Endothelial cell (in vitro differentiated cells): ENCODE data around the gene COQ9. TPM values are rescaled to one million over a fixed set of nuclear protein-coding genes. Genes with fewer than 3 reads are reported as not detected.
"Not testable (repeated sequence)": the region's sequence is repeated elsewhere in the genome, so short reads cannot be mapped to it uniquely, and the experiment has no call there.

Experiments
- DNase-seq: peaks from one replicate; pipeline ENCODE4 v3.0.0; 2021; ENCODE audit warnings: low spot score
- H3K27ac Mint-ChIP-seq: one replicate; pipeline ENCODE4 v1.8.0; 2021; ENCODE audit warnings: mixed read lengths, inconsistent platforms; ENCODE audit not compliant: unreplicated experiment
- H3K27me3 Mint-ChIP-seq: one replicate; pipeline ENCODE4 v1.8.0; 2021; ENCODE audit warnings: mild to moderate bottlenecking, moderate library complexity, mixed read lengths, inconsistent platforms; ENCODE audit not compliant: unreplicated experiment
- H3K36me3 Mint-ChIP-seq: one replicate; pipeline ENCODE4 v1.8.0; 2021; ENCODE audit warnings: mild to moderate bottlenecking, low read depth, mixed read lengths, inconsistent platforms; ENCODE audit not compliant: unreplicated experiment
- H3K4me1 Mint-ChIP-seq: one replicate; pipeline ENCODE4 v1.8.0; 2021; ENCODE audit warnings: mild to moderate bottlenecking, mixed read lengths, inconsistent platforms; ENCODE audit not compliant: unreplicated experiment
- H3K4me3 Mint-ChIP-seq: one replicate; pipeline ENCODE4 v1.8.0; 2021; ENCODE audit warnings: mild to moderate bottlenecking, mixed read lengths, inconsistent platforms; ENCODE audit not compliant: unreplicated experiment
- H3K9me3 Mint-ChIP-seq: one replicate; pipeline ENCODE4 v1.8.0; 2021; ENCODE audit warnings: mixed read lengths, inconsistent platforms; ENCODE audit not compliant: unreplicated experiment
- CTCF ChIP-seq: fragments of 200-600 bp; sonication (generic); IDR thresholded peaks from one replicate; pipeline ENCODE4 v1.5.0; 2021; ENCODE audit warnings: antibody characterized with exemption; ENCODE audit not compliant: unreplicated experiment
- long read RNA-seq: library from polyadenylated mRNA; unstranded; transcript quantifications from one replicate; pipeline ENCODE4 v2.0.0, GENCODE V29; 2020; ENCODE audit not compliant: unreplicated experiment
- total RNA-seq: library from RNA; stranded (reverse); fragmentation: NEBNext Ultra II Directional; extraction: Animal tissue kit (Norgen Biotek cat#: 25700); gene quantifications from one replicate; pipeline ENCODE4 v1.2.1, GENCODE V29; 2021; ENCODE audit not compliant: unreplicated experiment

Gene COQ9
- total RNA-seq: 23.1 TPM
- long read RNA-seq, transcript COQ9-201 (9 exons, 1,677 nt): major isoform, 25 of 27 reads
- long read RNA-seq, partial matches to known transcripts: 0 of 27 reads
- long read RNA-seq, other reads (novel, unspliced or antisense): 2 of 27 reads

- peak within 1 kb of the TSS; percentile 95 for H3K4me3 Mint-ChIP-seq
- peaks cover 2% of the 10 kb centered on the region for H3K27me3 Mint-ChIP-seq
- H3K36me3 Mint-ChIP-seq: peaks cover 3% of the 10 kb centered on the region
- TF ChIP-seq CTCF: no peak
- peak within 1 kb of the TSS; percentile 74 for H3K27ac Mint-ChIP-seq
- H3K4me1 Mint-ChIP-seq: peaks cover 10% of the 10 kb centered on the region
- H3K9me3 Mint-ChIP-seq: peaks cover 5% of the 10 kb centered on the region
- DNase-seq: peak; percentile 93
Observed at GRCh38 chr16:57447186-57447962, at the start of gene COQ9, which contains the start of gene CIAPIN1. Gene COQ9 (plus strand): TSS chr16:57447479. CDS start chr16:57447506, 27 bp downstream. Gene CIAPIN1 (minus strand): TSS chr16:57447385. CDS start chr16:57440928, 6,457 bp downstream.

GRCh38 chr16:57397493-57397892, 49.8 kb upstream of the COQ9 start:
- H3K36me3 Mint-ChIP-seq, H3K4me3 Mint-ChIP-seq, H3K4me1 Mint-ChIP-seq, H3K27ac Mint-ChIP-seq, H3K9me3 Mint-ChIP-seq, DNase-seq, H3K27me3 Mint-ChIP-seq: not testable (repeated sequence)

DNA sequence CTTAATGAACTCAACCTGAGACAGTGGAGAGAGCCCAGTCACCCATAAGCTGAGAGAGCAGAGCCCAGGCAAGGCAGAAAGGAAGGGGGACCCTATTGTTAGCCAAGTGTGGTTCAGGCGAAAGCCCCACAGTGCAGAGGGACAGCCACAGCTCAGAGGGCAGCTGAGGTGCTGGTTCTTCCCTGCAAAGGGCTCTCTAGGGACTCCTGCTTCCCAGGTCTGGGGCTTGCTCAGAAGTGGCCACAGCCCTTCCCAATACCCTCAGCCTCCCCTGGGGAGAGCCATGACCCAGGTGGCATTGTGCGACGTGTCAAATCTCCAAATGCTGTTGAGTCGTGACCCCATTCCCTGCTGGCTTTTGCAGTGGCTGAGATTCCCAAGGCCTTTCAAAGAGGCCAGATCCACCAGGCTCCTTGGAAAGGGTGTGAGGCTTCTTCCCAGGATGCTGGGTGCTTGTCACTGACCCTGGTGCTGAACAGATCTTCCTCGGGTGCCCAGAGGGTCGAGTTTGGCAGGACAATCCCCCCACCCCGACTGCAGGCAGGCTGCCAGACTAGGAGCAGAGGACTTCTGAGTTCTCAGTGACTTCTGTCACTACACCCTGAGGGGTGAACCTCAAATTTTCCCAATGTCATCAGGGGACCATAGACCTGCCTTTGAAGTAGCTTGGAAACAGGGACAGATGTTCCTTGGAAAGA, 45.2 kb upstream of the COQ9 start:
- Mint-ChIP-seq H3K36me3 (no peaks in the 10 kb centered on the region), H3K4me1 (peaks cover 3% of the 10 kb centered on the region), H3K27me3 (peaks cover 5% of the 10 kb centered on the region), H3K27ac (no peak overlapping the region), H3K9me3 (no peaks in the 10 kb centered on the region), H3K4me3 (no peak overlapping the region)
- DNase-seq: no peak
- no peak for TF ChIP-seq CTCF

- Mint-ChIP-seq H3K9me3 (no peaks in the 10 kb centered on the region), H3K27ac (no peak within 1 kb of the TSS), H3K36me3 (no peaks in the 10 kb centered on the region), H3K27me3 (peaks cover 8% of the 10 kb centered on the region), H3K4me3 (no peak within 1 kb of the TSS), H3K4me1 (peaks cover 8% of the 10 kb centered on the region)
- TF ChIP-seq CTCF: no peak
- DNase-seq: no peak
Observed at GRCh38 chr16:57403965-57404817, 43.1 kb upstream of the COQ9 start, which contains the start of gene CCL17. Gene CCL17 (plus strand): TSS chr16:57404767. CDS start chr16:57413933, 9,166 bp downstream.

- Mint-ChIP-seq H3K4me1 (peaks cover 12% of the 10 kb centered on the region), H3K9me3 (no peaks in the 10 kb centered on the region), H3K27me3 (peaks cover 11% of the 10 kb centered on the region), H3K36me3 (no peaks in the 10 kb centered on the region), H3K4me3 (no peak overlapping the region), H3K27ac (no peak overlapping the region)
- TF ChIP-seq CTCF: no peak
- no peak for DNase-seq
Observed at GRCh38 chr16:57405097-57405496, 42.2 kb upstream of the COQ9 start.
